Panc1 (cell line): ENCODE data around the gene VIPR2. TPM values are rescaled to one million over a fixed set of nuclear protein-coding genes. Genes with fewer than 3 reads are reported as not detected.

Source experiments
- ATAC-seq: fragments of 200-7000 bp; cut with Tn5 transposase; 2 replicates; pipeline ENCODE4 v1.9.1; 2020; ENCODE audit warnings: mild to moderate bottlenecking, moderate library complexity
- BruUV-seq: library from RNA; stranded (reverse); fragments of 400-500 nt; replicated peaks from 2 replicates; lab custom pipeline; 2021; lab: Mats Ljungman, UMichigan
- CTCF ChIA-PET: fragments of 300-600 bp; sonication (Branson Sonifier 250); formaldehyde crosslinking; loops from one replicate; lab custom pipeline; 2022; ENCODE audit warnings: antibody characterized with exemption; lab: Charles Lee
- POLR2A ChIA-PET: fragments of 300-600 bp; sonication (Branson Sonifier 250); formaldehyde crosslinking; loops from one replicate; lab custom pipeline; 2022; ENCODE audit warnings: antibody characterized with exemption; lab: Charles Lee
- DNase-seq: peaks from one replicate; pipeline ENCODE4 v3.0.0-alpha.2; 2010; ENCODE audit warnings: low read depth, low spot score
- H3K27ac ChIP-seq: 2 replicates; pipeline ENCODE4 v1.5.1; 2011; ENCODE audit warnings: mild to moderate bottlenecking, low read length, inconsistent platforms
- H3K27me3 ChIP-seq: fragments of 200-500 bp; sonication (Bioruptor generic); 2 replicates; pipeline ENCODE4 v1.6.0; 2014; ENCODE audit warnings: low read length, inconsistent platforms; ENCODE audit not compliant: control insufficient read depth, insufficient read depth
- H3K36me3 ChIP-seq: fragments of 200-500 bp; sonication (Bioruptor generic); 2 replicates; pipeline ENCODE4 v1.5.1; 2014; ENCODE audit warnings: inconsistent platforms, mild to moderate bottlenecking, low read length, moderate library complexity; ENCODE audit not compliant: control insufficient read depth, insufficient read depth
- H3K4me1 ChIP-seq: 2 replicates; pipeline ENCODE4 v1.5.1; 2011; ENCODE audit warnings: inconsistent platforms, mild to moderate bottlenecking, low read length, moderate library complexity; ENCODE audit not compliant: control insufficient read depth, insufficient read depth
- H3K4me3 ChIP-seq, 2 experiments: 2 replicates each; pipeline ENCODE4 v1.5.1; 2011 to 2012; ENCODE audit warnings: low read depth in 2 of 2, low read length in 2 of 2, mild to moderate bottlenecking in 2 of 2, inconsistent platforms in 1 of 2, moderate library complexity in 1 of 2
- H3K9me3 ChIP-seq: fragments of 200-500 bp; sonication (Bioruptor generic); 2 replicates; pipeline ENCODE4 v1.5.1; 2014; ENCODE audit warnings: low read depth, mild to moderate bottlenecking, inconsistent platforms, low read length, moderate library complexity; ENCODE audit not compliant: control insufficient read depth, insufficient read depth
- REST ChIP-seq, 2 experiments: IDR thresholded peaks; 2 replicates each; pipeline ENCODE4 v1.6.1; 2011 to 2012; ENCODE audit warnings: low read depth in 2 of 2, control low read depth in 1 of 2, low read length in 1 of 2, mild to moderate bottlenecking in 1 of 2, moderate library complexity in 1 of 2; ENCODE audit not compliant: insufficient read depth in 1 of 2
- SIN3A ChIP-seq: IDR thresholded peaks from 2 replicates; pipeline ENCODE4 v1.6.1; 2012; ENCODE audit warnings: low read depth, mild to moderate bottlenecking, low read length, moderate library complexity, borderline replicate concordance; ENCODE audit not compliant: insufficient read depth
- TCF7L2 ChIP-seq: IDR thresholded peaks from 2 replicates; pipeline ENCODE4 v1.6.1; 2011; ENCODE audit warnings: mild to moderate bottlenecking, low read depth, low read length, inconsistent platforms
- in situ Hi-C: cut with HindIII; loops from 2 replicates; pipeline ENCODE4 v1.10.0; 2016; ENCODE audit warnings: low sequenced_read_pairs, low pct_unique_long_range_greater_than_20kb
- intact Hi-C: fragments of 100-400 bp; cut with micrococcal nuclease; formaldehyde crosslinking; loops from one replicate; pipeline ENCODE4 v1.10.0; 2022; ENCODE audit not compliant: unreplicated experiment
- total RNA-seq: library from RNA; stranded (reverse); gene quantifications from one replicate; pipeline ENCODE4 v1.2.1, GENCODE V29; 2021; ENCODE audit not compliant: unreplicated experiment

Gene VIPR2
- total RNA-seq, 1 experiment from 2014 or later, result not detected

- intact Hi-C loops, result no loop called here
- no peak for TF ChIP-seq TCF7L2
- ChIA-PET CTCF (no interaction called here), POLR2A (no interaction called here)
- in situ Hi-C loops, result no loop called here
- DNase-seq, result no peak
- Histone ChIP-seq H3K9me3 (peaks cover 26% of the 10 kb centered on the region), H3K4me3 (no peak overlapping the region), H3K4me1 (peaks cover 7% of the 10 kb centered on the region), H3K36me3 (no peaks in the 10 kb centered on the region), H3K27ac (no peak overlapping the region), H3K27me3 (no peaks in the 10 kb centered on the region)
- no peak for ATAC-seq
- BruUV-seq, result no TSS peak
Observed at GRCh38 chr7:158979635-158980351, 164.9 kb downstream of the VIPR2 start.

GRCh38 chr7:158979023-158979529 lies 165.6 kb downstream of the VIPR2 start:
- Histone ChIP-seq H3K27ac (no peak overlapping the region), H3K4me1 (peaks cover 7% of the 10 kb centered on the region), H3K36me3 (no peaks in the 10 kb centered on the region), H3K27me3 (no peaks in the 10 kb centered on the region), H3K4me3 (no peak overlapping the region), H3K9me3 (peaks cover 26% of the 10 kb centered on the region)
- no peak for DNase-seq
- no peak for ATAC-seq
- CTCF ChIA-PET, result no interaction called here
- POLR2A ChIA-PET, result no interaction called here
- in situ Hi-C loops, result no loop called here
- no TSS peak for BruUV-seq
- TF ChIP-seq REST (IDR thresholded peaks at IDR 0.05; ENCODE audit: insufficient read depth in 1 of 2, low read depth in 2 of 2, low read length in 1 of 2), result no peak
- no peak for TF ChIP-seq SIN3A
- intact Hi-C loops, result no loop called here
